Prostate gland (tissue), 2 donors: ENCODE data around the gene RNH1.

Experiments
- CTCF ChIP-seq, 4 experiments: fragments of 200-600 bp in 2 of 4; fragments of 450-650 bp in 2 of 4; sonication (generic) in 2 of 4; IDR thresholded peaks; 1 replicate in 3 of 4; 2 replicates in 1 of 4; pipeline ENCODE4 v1.5.1; 2016 to 2019; ENCODE audit warnings: antibody characterized with exemption in 4 of 4, mild to moderate bottlenecking in 2 of 4, moderate library complexity in 2 of 4
- POLR2AphosphoS5 ChIP-seq: sonication (generic); formaldehyde crosslinking; IDR thresholded peaks from one replicate; pipeline ENCODE4 v1.6.1; 2017; ENCODE audit warnings: antibody characterized with exemption

- TF ChIP-seq POLR2AphosphoS5 (no peak), CTCF (IDR thresholded peaks at IDR 0.05) (no peak)
These were observed 14.4 kb downstream of the RNH1 start for GRCh38 chr11:492427-493226.
